Retina (tissue), 1 donor: ENCODE results near the gene PIK3C2G.

Source experiments
- DNase-seq: peaks from one replicate; pipeline ENCODE4 v3.0.0-alpha.2; 2016

The PIK3C2G gene

GRCh38 chr12:18345021-18345735, 83.9 kb downstream of the PIK3C2G start:
- no peak for DNase-seq

- no peak for DNase-seq
These were observed 91.0 kb downstream of the PIK3C2G start for GRCh38 chr12:18352312-18352711.

GRCh38 chr12:18355429-18355828, 94.1 kb downstream of the PIK3C2G start:
- no peak for DNase-seq

- no peak for DNase-seq
These were observed 96.8 kb downstream of the PIK3C2G start for GRCh38 chr12:18358077-18358476.

GRCh38 chr12:18358930-18359329, 97.6 kb downstream of the PIK3C2G start:
- no peak for DNase-seq

GRCh38 chr12:18361433-18361832, 100.1 kb downstream of the PIK3C2G start:
- DNase-seq: no peak

- no peak for DNase-seq
These were observed 102.0 kb downstream of the PIK3C2G start for GRCh38 chr12:18363321-18363720.

- no peak for DNase-seq
These were observed 107.3 kb downstream of the PIK3C2G start for GRCh38 chr12:18368594-18368993.

- DNase-seq: no peak
These were observed 111.9 kb downstream of the PIK3C2G start for GRCh38 chr12:18373181-18373580.

GRCh38 chr12:18375131-18375530, 113.8 kb downstream of the PIK3C2G start:
- no peak for DNase-seq

GRCh38 chr12:18375583-18375982, 114.3 kb downstream of the PIK3C2G start:
- DNase-seq: no peak

- DNase-seq: peak; percentile 38
These were observed 121.0 kb downstream of the PIK3C2G start for GRCh38 chr12:18382236-18382885.

GRCh38 chr12:18383203-18383602, 121.9 kb downstream of the PIK3C2G start:
- peak; percentile 24 for DNase-seq

GRCh38 chr12:18387706-18388105, 126.4 kb downstream of the PIK3C2G start:
- DNase-seq: no peak

- DNase-seq: no peak
These were observed 128.5 kb downstream of the PIK3C2G start for GRCh38 chr12:18389820-18390219.

- DNase-seq: no peak
These were observed 129.8 kb downstream of the PIK3C2G start for GRCh38 chr12:18391151-18391550.

- DNase-seq: no peak
These were observed 133.4 kb downstream of the PIK3C2G start for GRCh38 chr12:18394742-18395141.

- DNase-seq: no peak
These were observed 138.9 kb downstream of the PIK3C2G start for GRCh38 chr12:18400186-18400585.

- DNase-seq: no peak
These were observed 141.7 kb downstream of the PIK3C2G start for GRCh38 chr12:18402872-18403611.

- DNase-seq: no peak
These were observed 150.1 kb downstream of the PIK3C2G start for GRCh38 chr12:18411453-18411852.

- no peak for DNase-seq
These were observed 153.4 kb downstream of the PIK3C2G start for GRCh38 chr12:18414671-18415070.

GRCh38 chr12:18415227-18415626, 153.9 kb downstream of the PIK3C2G start:
- DNase-seq: no peak

- DNase-seq: no peak
These were observed 155.1 kb downstream of the PIK3C2G start for GRCh38 chr12:18416412-18416811.

GRCh38 chr12:18419311-18419710, 158.0 kb downstream of the PIK3C2G start:
- DNase-seq: no peak
